Ishikawa (cell line): ENCODE results near the gene ALDH1B1.

Source experiments
- CEBPB ChIP-seq: IDR thresholded peaks from 2 replicates; pipeline ENCODE4 v1.6.1; 2012
- CREB1 ChIP-seq: IDR thresholded peaks from 2 replicates; pipeline ENCODE4 v1.6.1; 2012; ENCODE audit warnings: low read depth
- EGR1 ChIP-seq: IDR thresholded peaks from 2 replicates; pipeline ENCODE4 v1.6.1; 2012
- EP300 ChIP-seq: IDR thresholded peaks from 2 replicates; pipeline ENCODE4 v1.6.1; 2012; ENCODE audit warnings: borderline replicate concordance
- FOXM1 ChIP-seq: IDR thresholded peaks from 2 replicates; pipeline ENCODE4 v1.6.1; 2012; ENCODE audit warnings: low read depth, borderline replicate concordance
- MAX ChIP-seq: IDR thresholded peaks from 2 replicates; pipeline ENCODE4 v1.6.1; 2012
- NFIC ChIP-seq: IDR thresholded peaks from 2 replicates; pipeline ENCODE4 v1.6.1; 2012
- RAD21 ChIP-seq: IDR thresholded peaks from 2 replicates; pipeline ENCODE4 v1.6.1; 2012; ENCODE audit warnings: low read depth
- TAF1 ChIP-seq: IDR thresholded peaks from 2 replicates; pipeline ENCODE4 v1.6.1; 2012; ENCODE audit warnings: low read depth, mild to moderate bottlenecking
- TCF12 ChIP-seq: IDR thresholded peaks from 2 replicates; pipeline ENCODE4 v1.6.1; 2012; ENCODE audit warnings: low read depth
- TEAD4 ChIP-seq: IDR thresholded peaks from 2 replicates; pipeline ENCODE4 v1.6.1; 2012
- USF1 ChIP-seq: IDR thresholded peaks from 2 replicates; pipeline ENCODE4 v1.6.1; 2012
- YY1 ChIP-seq: IDR thresholded peaks from 2 replicates; pipeline ENCODE4 v1.6.1; 2012; ENCODE audit warnings: low read depth
- ZBTB7A ChIP-seq: IDR thresholded peaks from 2 replicates; pipeline ENCODE4 v1.6.1; 2012; ENCODE audit warnings: low read depth
- TF ChIP-seq, protein P1 (sequence below): IDR thresholded peaks from 2 replicates; pipeline ENCODE4 v1.6.1; 2012; ENCODE audit warnings: low read depth, mild to moderate bottlenecking

Gene ALDH1B1

DNA sequence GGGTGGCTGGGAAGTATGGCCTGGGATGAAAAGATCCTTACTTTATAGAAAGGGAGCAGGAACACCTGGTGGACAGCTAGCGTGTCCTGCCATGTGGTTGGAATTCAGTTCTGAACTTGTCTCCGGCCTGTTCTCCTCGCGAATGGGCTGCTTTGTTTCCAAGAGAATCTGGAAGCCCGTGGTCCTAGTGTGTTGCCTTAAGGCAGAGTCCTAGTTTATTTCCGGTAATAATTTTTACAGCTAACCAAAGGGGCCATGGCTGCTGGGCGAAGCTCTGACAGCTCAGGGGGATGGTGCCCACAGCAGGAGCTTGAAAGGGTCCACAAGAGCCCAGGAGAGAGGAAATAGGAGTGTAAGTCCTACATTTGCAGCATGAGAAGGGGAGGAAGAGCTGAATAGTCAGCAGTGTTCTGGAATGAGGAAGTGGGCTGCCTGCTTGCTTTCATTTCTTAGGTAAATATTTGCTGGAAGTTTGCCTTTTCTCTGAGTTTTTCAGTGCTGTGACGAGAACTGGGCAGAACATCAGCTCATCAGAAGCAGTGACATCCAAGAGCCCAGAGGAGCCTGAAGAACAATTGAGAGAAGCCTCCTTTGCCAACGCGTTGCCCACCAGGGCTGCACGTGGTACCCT is 44.8 kb downstream of the ALDH1B1 start:
- TF ChIP-seq TCF12 (no peak), YY1 (no peak)

- TF ChIP-seq TEAD4: no peak
- TF ChIP-seq CREB1: no peak
- no peak for TF ChIP-seq RAD21
- TF ChIP-seq EGR1: no peak
- no peak for TF ChIP-seq TAF1
- TF ChIP-seq CEBPB: no peak
- no peak for TF ChIP-seq NFIC
- TF ChIP-seq EP300: no peak
- no peak for TF ChIP-seq YY1
- TF ChIP-seq, protein P1, sequence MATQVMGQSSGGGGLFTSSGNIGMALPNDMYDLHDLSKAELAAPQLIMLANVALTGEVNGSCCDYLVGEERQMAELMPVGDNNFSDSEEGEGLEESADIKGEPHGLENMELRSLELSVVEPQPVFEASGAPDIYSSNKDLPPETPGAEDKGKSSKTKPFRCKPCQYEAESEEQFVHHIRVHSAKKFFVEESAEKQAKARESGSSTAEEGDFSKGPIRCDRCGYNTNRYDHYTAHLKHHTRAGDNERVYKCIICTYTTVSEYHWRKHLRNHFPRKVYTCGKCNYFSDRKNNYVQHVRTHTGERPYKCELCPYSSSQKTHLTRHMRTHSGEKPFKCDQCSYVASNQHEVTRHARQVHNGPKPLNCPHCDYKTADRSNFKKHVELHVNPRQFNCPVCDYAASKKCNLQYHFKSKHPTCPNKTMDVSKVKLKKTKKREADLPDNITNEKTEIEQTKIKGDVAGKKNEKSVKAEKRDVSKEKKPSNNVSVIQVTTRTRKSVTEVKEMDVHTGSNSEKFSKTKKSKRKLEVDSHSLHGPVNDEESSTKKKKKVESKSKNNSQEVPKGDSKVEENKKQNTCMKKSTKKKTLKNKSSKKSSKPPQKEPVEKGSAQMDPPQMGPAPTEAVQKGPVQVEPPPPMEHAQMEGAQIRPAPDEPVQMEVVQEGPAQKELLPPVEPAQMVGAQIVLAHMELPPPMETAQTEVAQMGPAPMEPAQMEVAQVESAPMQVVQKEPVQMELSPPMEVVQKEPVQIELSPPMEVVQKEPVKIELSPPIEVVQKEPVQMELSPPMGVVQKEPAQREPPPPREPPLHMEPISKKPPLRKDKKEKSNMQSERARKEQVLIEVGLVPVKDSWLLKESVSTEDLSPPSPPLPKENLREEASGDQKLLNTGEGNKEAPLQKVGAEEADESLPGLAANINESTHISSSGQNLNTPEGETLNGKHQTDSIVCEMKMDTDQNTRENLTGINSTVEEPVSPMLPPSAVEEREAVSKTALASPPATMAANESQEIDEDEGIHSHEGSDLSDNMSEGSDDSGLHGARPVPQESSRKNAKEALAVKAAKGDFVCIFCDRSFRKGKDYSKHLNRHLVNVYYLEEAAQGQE: no peak
- TF ChIP-seq FOXM1: no peak
- no peak for TF ChIP-seq ZBTB7A
- no peak for TF ChIP-seq TCF12
- no peak for TF ChIP-seq MAX
- TF ChIP-seq USF1: no peak
Observed at GRCh38 chr9:38439291-38439915, 46.9 kb downstream of the ALDH1B1 start.

DNA sequence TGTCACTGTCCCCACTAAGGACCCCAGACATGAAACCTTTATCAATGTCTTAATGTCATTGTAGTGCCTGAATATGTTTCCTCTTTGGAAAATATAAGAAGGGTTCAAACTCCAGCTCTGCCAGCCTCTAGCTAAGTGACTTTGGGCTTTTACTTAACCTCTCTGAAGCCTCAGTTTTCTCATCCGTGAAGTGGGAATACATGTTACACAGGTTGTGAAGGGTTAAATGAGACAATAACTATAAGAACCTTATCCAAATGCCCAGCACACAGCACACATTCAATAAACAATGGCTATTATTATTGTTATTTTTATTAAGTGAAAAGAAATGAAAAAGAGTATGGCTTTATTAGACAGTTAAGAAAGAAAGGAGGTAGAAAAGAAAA is 47.4 kb downstream of the ALDH1B1 start:
- no peak for TF ChIP-seq TAF1
- no peak for TF ChIP-seq EP300
- TF ChIP-seq USF1: no peak
- no peak for TF ChIP-seq RAD21
- no peak for TF ChIP-seq CREB1
- no peak for TF ChIP-seq CEBPB
- no peak for TF ChIP-seq EGR1

DNA sequence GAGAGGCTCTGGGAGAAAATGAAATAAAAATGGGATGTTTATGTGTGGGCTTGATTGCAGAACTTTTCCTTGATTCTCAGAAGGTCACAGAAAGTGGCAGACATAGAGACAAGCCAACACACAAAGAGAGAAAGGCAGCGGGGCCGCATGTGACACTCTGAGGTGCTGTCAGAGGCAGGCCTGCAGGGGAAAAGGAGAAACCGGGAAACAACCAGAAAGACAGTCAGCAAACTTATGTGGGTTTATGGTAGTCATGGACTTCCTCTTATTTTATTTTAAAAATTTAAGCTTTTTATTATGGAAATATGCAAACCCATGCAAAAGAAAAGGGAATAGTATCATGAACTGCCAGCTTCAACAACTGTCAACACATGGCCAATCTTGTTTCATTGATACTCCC is 48.0 kb downstream of the ALDH1B1 start:
- TF ChIP-seq TEAD4 (no peak), USF1 (no peak), NFIC (no peak), FOXM1 (no peak), YY1 (no peak), TCF12 (no peak), CREB1 (no peak), EP300 (no peak), MAX (no peak), EGR1 (no peak), CEBPB (no peak), ZBTB7A (no peak)
- TF ChIP-seq, protein P1: no peak

GRCh38 chr9:38441347-38442085 is 49.0 kb downstream of the ALDH1B1 start:
- no peak for TF ChIP-seq YY1
- TF ChIP-seq CEBPB: no peak
- no peak for TF ChIP-seq TCF12
- TF ChIP-seq USF1: no peak
- TF ChIP-seq MAX: no peak
- TF ChIP-seq CREB1: no peak
- no peak for TF ChIP-seq ZBTB7A
- TF ChIP-seq, protein P1: no peak
- no peak for TF ChIP-seq EP300
- TF ChIP-seq RAD21: no peak
- TF ChIP-seq EGR1: no peak
- TF ChIP-seq TAF1: no peak
- no peak for TF ChIP-seq TEAD4
- TF ChIP-seq FOXM1: no peak
- TF ChIP-seq NFIC: no peak
